Body of pancreas (tissue), 4 donors: ENCODE measurements around the gene ZNF74.

Experiments used
- CTCF ChIP-seq, 7 experiments: fragments of 450-650 bp in 4 of 7; fragments of 200-600 bp in 3 of 7; sonication (generic) in 3 of 7; IDR thresholded peaks; one replicate each; pipeline ENCODE4 v1.5.1; 2016 to 2019; ENCODE audit warnings: antibody characterized with exemption in 7 of 7
- POLR2A ChIP-seq, 3 donors: fragments of 450-650 bp; IDR thresholded peaks; one replicate each; pipeline ENCODE4 v1.6.1; 2016; ENCODE audit warnings: antibody characterized with exemption in 3 of 3, mild to moderate bottlenecking in 2 of 3

GRCh38 chr22:20425566-20426258, 31.8 kb downstream of the ZNF74 start:
- TF ChIP-seq CTCF (IDR thresholded peaks at IDR 0.05) (no peak), POLR2A (IDR thresholded peaks at IDR 0.05) (no peak)
